DND-41 (cell line): Measurements from ENCODE around the gene RAMP3.

Experiments used
- EZH2 ChIP-seq: IDR thresholded peaks from 3 replicates; pipeline ENCODE4 v1.6.1; 2012; ENCODE audit warnings: borderline replicate concordance, low read depth, mild to moderate bottlenecking, moderate library complexity, low read length, inconsistent platforms; ENCODE audit not compliant: severe bottlenecking
- TF ChIP-seq, protein P1 (sequence below): IDR thresholded peaks from 2 replicates; pipeline ENCODE4 v1.5.1; 2012; ENCODE audit warnings: borderline replicate concordance, low read length, moderate library complexity, mild to moderate bottlenecking; ENCODE audit not compliant: poor library complexity, severe bottlenecking; ENCODE audit errors: extremely low read depth

DNA sequence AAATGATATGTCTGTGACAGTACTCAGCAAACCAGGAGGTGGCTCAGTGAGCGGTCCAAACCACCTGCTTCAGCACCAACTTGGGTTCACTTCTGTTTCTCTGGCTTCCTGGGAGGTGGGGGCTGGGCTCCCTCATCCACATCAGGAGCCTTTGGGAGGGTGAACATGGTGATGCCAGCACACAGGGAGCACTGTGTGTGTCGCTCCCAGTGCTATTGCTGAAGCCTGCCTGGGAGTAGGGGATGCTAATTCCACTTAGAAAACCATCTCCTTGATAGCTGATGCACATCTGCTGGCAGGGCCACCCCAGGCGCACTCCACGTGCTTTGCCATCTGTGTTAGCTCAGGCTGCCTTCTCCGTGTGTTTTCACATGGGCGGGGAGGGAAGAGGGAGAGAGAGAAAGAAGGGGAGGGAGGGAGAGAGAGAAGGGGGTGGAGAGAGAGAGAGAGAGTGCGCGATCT, 58.0 kb downstream of the RAMP3 start:
- TF ChIP-seq, protein P1, sequence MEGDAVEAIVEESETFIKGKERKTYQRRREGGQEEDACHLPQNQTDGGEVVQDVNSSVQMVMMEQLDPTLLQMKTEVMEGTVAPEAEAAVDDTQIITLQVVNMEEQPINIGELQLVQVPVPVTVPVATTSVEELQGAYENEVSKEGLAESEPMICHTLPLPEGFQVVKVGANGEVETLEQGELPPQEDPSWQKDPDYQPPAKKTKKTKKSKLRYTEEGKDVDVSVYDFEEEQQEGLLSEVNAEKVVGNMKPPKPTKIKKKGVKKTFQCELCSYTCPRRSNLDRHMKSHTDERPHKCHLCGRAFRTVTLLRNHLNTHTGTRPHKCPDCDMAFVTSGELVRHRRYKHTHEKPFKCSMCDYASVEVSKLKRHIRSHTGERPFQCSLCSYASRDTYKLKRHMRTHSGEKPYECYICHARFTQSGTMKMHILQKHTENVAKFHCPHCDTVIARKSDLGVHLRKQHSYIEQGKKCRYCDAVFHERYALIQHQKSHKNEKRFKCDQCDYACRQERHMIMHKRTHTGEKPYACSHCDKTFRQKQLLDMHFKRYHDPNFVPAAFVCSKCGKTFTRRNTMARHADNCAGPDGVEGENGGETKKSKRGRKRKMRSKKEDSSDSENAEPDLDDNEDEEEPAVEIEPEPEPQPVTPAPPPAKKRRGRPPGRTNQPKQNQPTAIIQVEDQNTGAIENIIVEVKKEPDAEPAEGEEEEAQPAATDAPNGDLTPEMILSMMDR = no peak
- no peak for TF ChIP-seq EZH2
